Measurements from ENCODE around the gene SLC26A2. TPM values are rescaled to one million over a fixed set of nuclear protein-coding genes. Genes with fewer than 3 reads are reported as not detected.
"Not testable (repeated sequence)": the region's sequence is repeated elsewhere in the genome, so short reads cannot be mapped to it uniquely, and the experiment has no call there.

The SLC26A2 gene
- total RNA-seq, 2 experiments from 2014 or later, result 8.8 to 9.3 TPM

GRCh38 chr5:149940077-149940574, 20.4 kb upstream of the SLC26A2 start:
- no peak for DNase-seq
- no peaks in the 10 kb centered on the region for H3K36me3 Mint-ChIP-seq (ENCODE audit: low read depth)
- no peaks in the 10 kb centered on the region for H3K9me3 Mint-ChIP-seq
- POLR2A ChIA-PET, result no interaction called here
- no peak overlapping the region for H3K4me3 Mint-ChIP-seq
- H3K27me3 Mint-ChIP-seq, result peaks cover 6% of the 10 kb centered on the region
- CTCF ChIA-PET, result interaction anchor here (0.6 to 1.3 kb wide), 4 partner anchors 9 to 277 kb away, joined by 3 to 4 read pairs (median 4); no protein-coding TSS in a partner anchor
- H3K27ac Mint-ChIP-seq, result no peak overlapping the region
- no peaks in the 10 kb centered on the region for H3K4me1 Mint-ChIP-seq

DNA sequence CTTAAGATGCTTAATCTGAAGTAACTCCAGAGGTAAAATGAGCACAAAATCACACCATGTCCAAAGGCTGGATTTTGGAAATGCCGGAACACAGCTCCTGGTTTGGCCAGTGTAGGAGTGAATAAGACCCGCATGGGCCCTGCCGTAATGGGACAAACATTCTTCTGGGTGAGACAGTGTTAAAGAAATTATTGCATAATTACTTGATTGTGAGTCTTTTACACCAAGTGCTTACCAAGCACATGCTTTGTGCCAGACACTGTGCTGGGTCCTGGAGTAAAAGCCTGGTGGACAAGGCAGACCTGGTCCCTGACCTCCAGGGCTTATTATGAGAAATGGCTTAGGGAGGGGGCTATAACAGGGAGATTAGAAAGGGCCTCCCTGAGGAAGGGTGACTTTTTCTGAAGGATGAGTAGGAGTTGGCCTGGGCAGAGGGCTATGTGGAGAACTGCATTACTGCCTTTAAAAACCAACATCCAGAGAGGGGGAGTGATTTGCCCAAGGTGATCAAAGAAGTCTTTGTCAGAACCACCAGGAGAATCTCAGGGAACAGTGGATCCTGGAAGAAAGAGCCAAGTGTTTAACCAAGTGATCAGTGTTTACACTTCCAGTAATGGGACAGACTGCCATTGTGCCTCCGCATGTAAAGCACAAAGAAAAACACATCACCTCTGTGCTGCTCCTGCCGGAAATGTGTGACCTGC, 19.5 kb upstream of the SLC26A2 start:
- no peaks in the 10 kb centered on the region for H3K27me3 Mint-ChIP-seq
- ChIA-PET CTCF (interaction anchor here (1.2 kb wide), 1 partner anchor 10 kb away, joined by 3 read pairs; no protein-coding TSS in a partner anchor), POLR2A (no interaction called here)
- H3K4me3 Mint-ChIP-seq, result no peak overlapping the region
- DNase-seq, result no peak
- no peak overlapping the region for H3K27ac Mint-ChIP-seq
- no peaks in the 10 kb centered on the region for H3K36me3 Mint-ChIP-seq (ENCODE audit: low read depth)
- H3K9me3 Mint-ChIP-seq, result no peaks in the 10 kb centered on the region
- H3K4me1 Mint-ChIP-seq, result no peaks in the 10 kb centered on the region

- Mint-ChIP-seq H3K27me3 (no peaks in the 10 kb centered on the region), H3K27ac (no peak overlapping the region), H3K4me3 (no peak overlapping the region), H3K9me3 (no peaks in the 10 kb centered on the region), H3K4me1 (no peaks in the 10 kb centered on the region), H3K36me3 (ENCODE audit: low read depth) (no peaks in the 10 kb centered on the region)
- ChIA-PET POLR2A (no interaction called here), CTCF (no interaction called here)
- no peak for DNase-seq
Observed at GRCh38 chr5:149941795-149942194, 18.8 kb upstream of the SLC26A2 start.

DNA sequence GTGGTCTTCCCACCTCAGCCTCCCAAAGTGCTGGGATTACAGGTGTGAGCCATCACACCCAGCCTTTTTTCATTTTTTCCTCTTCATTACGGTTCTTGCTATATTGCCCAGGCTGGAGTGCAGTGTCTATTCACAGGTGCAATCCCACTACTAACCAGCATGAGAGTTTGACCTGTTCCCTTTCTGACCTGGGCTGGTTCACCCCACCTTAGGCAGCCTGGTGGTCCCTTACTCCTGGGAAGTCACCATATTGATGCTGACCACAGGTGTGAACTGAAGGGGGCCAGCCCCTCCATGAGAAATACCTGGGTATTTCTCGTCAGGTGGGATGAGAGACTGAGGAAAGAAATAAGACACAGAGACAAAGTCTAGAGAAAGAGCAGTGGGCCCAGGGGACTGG, 18.4 kb upstream of the SLC26A2 start:
- no peaks in the 10 kb centered on the region for H3K9me3 Mint-ChIP-seq
- ChIA-PET CTCF (no interaction called here), POLR2A (no interaction called here)
- no peak overlapping the region for H3K4me3 Mint-ChIP-seq
- H3K36me3 Mint-ChIP-seq (ENCODE audit: low read depth), result no peaks in the 10 kb centered on the region
- no peaks in the 10 kb centered on the region for H3K4me1 Mint-ChIP-seq
- no peaks in the 10 kb centered on the region for H3K27me3 Mint-ChIP-seq
- no peak for DNase-seq
- no peak overlapping the region for H3K27ac Mint-ChIP-seq

DNA sequence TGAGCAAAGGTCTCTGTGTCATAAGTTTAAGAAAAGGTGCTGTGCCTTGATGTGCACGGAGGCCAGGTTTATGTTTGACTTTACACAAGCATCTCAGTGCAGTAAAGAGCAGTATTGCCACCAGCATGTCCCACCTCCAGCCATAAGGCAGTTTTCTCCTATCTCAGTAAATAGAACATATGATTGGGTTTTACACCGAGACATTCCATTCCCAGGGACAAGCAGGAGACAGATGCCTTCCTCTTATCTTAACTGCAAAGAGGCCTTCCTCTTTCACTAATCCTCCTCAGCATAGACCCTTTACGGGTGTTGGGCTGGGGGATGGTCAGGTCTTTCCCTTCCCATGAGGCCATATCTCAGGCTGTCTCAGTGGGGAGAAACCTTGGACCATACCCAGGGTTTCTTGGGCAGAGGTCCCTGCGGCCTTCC, 17.8 kb upstream of the SLC26A2 start:
- H3K4me1 Mint-ChIP-seq; H3K27me3 Mint-ChIP-seq; H3K27ac Mint-ChIP-seq; DNase-seq; H3K4me3 Mint-ChIP-seq; POLR2A ChIA-PET; H3K9me3 Mint-ChIP-seq; H3K36me3 Mint-ChIP-seq (ENCODE audit: low read depth); CTCF ChIA-PET: not testable (repeated sequence)

- POLR2A ChIA-PET; H3K4me1 Mint-ChIP-seq; DNase-seq; CTCF ChIA-PET; H3K36me3 Mint-ChIP-seq (ENCODE audit: low read depth); H3K4me3 Mint-ChIP-seq; H3K27ac Mint-ChIP-seq; H3K9me3 Mint-ChIP-seq; H3K27me3 Mint-ChIP-seq: not testable (repeated sequence)
Observed at GRCh38 chr5:149943177-149943949, 17.2 kb upstream of the SLC26A2 start.

DNA sequence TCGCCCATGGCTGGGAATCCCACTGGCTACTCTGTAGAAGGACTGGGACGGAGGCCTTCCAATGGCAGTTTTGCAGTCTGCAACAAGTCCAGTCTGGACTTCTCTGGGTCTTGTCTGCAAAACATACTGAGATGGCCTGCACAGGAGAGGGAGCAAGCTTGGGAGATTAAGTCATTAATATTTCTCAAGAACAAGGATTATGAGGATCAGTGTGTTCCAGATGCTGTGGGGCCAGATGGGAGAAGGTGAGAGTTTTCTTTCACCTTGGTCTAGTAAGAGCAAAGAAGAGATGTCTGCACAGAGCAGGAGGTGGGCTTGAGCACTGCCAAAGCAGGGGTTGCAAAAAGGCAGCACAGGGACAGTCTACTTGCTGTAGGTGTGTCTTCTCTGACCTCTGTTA, 15.9 kb upstream of the SLC26A2 start, which contains the start of gene PDE6A:
Gene PDE6A, minus strand, starts transcription at position 128 of the 400 bp plus-strand sequence. Its CDS starts 120 bp downstream, at position 8.
- ChIA-PET CTCF (no interaction called here), POLR2A (no interaction called here)
- peaks cover 4% of the 10 kb centered on the region for H3K27me3 Mint-ChIP-seq
- no peak for DNase-seq
- H3K27ac Mint-ChIP-seq, result no peak within 1 kb of the TSS
- H3K4me3 Mint-ChIP-seq, result no peak within 1 kb of the TSS
- no peaks in the 10 kb centered on the region for H3K36me3 Mint-ChIP-seq (ENCODE audit: low read depth)
- no peaks in the 10 kb centered on the region for H3K4me1 Mint-ChIP-seq
- no peaks in the 10 kb centered on the region for H3K9me3 Mint-ChIP-seq

DNA sequence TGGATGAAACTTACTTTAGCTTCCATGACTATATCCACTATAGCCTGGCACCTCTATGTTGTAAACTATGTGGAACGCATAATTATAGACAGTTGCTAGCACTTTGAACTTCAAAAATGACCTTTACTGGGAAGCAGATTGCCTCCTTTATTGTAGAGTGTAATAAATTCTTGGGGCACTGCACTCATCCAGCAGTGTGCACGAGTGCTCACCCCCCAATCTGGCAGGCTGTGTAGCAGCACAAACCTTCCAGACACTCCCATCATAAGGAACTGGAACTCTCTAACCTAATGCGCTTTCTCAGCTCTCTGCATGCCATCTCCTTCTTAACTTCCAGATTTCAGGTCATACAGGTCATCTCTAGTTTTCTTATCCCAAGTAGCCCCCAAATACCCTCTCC, 14.4 kb upstream of the SLC26A2 start:
- Mint-ChIP-seq H3K9me3 (no peaks in the 10 kb centered on the region), H3K36me3 (ENCODE audit: low read depth) (no peaks in the 10 kb centered on the region), H3K4me1 (no peaks in the 10 kb centered on the region), H3K4me3 (no peak overlapping the region), H3K27ac (no peak overlapping the region), H3K27me3 (peaks cover 4% of the 10 kb centered on the region)
- CTCF ChIA-PET, result no interaction called here
- DNase-seq, result no peak
- POLR2A ChIA-PET, result no interaction called here

DNA sequence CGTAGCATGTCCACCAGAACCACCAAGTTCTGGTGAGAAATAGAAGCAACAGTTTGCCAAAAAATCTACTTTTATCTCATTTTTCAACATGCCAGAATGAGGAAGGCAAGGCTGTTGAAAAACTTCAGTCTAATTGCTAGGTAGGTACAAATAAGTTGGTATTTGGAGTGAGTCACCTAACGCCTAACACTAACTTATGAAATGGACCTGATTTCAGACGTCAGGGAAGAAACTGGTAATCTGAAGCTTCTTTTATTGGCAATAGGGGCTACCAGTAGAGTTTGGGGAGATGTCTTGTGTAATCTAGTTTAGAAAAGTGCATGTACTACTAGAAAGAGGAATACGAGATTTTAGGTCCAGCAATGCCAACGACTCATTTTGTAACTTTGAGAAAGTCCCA, 11.6 kb upstream of the SLC26A2 start:
- Mint-ChIP-seq H3K27ac (no peak overlapping the region), H3K4me1 (no peaks in the 10 kb centered on the region), H3K9me3 (no peaks in the 10 kb centered on the region), H3K4me3 (no peak overlapping the region), H3K36me3 (ENCODE audit: low read depth) (no peaks in the 10 kb centered on the region), H3K27me3 (peaks cover 4% of the 10 kb centered on the region)
- CTCF ChIA-PET, result interaction anchor here (1.0 to 1.2 kb wide), 2 partner anchors 10 to 11 kb away, joined by 3 read pairs; no protein-coding TSS in a partner anchor
- POLR2A ChIA-PET, result no interaction called here
- no peak for DNase-seq

GRCh38 chr5:149951138-149951749, 9.3 kb upstream of the SLC26A2 start:
- no peak for DNase-seq
- CTCF ChIA-PET, result interaction anchor here (0.9 to 1.7 kb wide), 3 partner anchors 11 to 295 kb away, joined by 3 to 7 read pairs (median 3); no protein-coding TSS in a partner anchor
- no peaks in the 10 kb centered on the region for H3K9me3 Mint-ChIP-seq
- no peak overlapping the region for H3K4me3 Mint-ChIP-seq
- H3K4me1 Mint-ChIP-seq, result no peaks in the 10 kb centered on the region
- no peak overlapping the region for H3K27ac Mint-ChIP-seq
- peaks cover 4% of the 10 kb centered on the region for H3K27me3 Mint-ChIP-seq
- POLR2A ChIA-PET, result no interaction called here
- H3K36me3 Mint-ChIP-seq (ENCODE audit: low read depth), result no peaks in the 10 kb centered on the region

DNA sequence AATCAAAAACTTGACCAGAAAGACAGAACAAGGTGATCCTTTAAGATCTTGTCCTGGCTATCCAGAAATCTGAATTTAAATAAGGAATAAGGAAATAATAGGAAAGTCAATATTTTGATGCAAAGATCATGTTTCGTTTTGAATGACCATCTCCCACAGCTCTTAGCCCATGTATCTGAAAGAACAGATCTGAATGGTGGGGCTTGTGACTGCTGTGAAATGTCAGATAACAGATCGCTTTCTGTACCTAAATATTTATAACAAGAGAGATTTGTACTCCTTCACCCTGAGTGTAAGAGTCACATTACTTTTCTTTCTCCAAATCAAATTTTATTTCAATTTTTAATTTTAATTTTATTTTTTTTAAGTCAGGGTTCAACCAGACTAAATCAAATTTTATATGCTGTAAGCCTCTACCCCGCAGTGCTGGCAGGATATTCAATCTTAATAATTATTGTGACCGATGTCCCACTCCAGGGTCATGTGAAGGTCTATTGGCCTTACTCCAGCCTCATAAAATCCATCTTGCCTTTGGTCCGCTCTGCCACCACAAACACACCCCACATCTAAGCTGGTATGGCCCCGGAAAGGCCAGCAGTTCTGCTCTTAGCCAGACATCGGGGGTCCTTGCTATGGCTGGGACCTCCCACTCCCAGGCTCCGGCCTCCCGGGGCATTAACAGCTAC, 7.0 kb upstream of the SLC26A2 start:
- peaks cover 1% of the 10 kb centered on the region for H3K27me3 Mint-ChIP-seq
- no peaks in the 10 kb centered on the region for H3K4me1 Mint-ChIP-seq
- H3K27ac Mint-ChIP-seq, result no peak overlapping the region
- no peak overlapping the region for H3K4me3 Mint-ChIP-seq
- H3K9me3 Mint-ChIP-seq, result no peaks in the 10 kb centered on the region
- ChIA-PET POLR2A (no interaction called here), CTCF (no interaction called here)
- H3K36me3 Mint-ChIP-seq (ENCODE audit: low read depth), result no peaks in the 10 kb centered on the region
- DNase-seq, result no peak

- Mint-ChIP-seq H3K4me3 (no peak overlapping the region), H3K36me3 (ENCODE audit: low read depth) (no peaks in the 10 kb centered on the region), H3K27ac (no peak overlapping the region), H3K4me1 (peaks cover 6% of the 10 kb centered on the region), H3K27me3 (no peaks in the 10 kb centered on the region), H3K9me3 (peaks cover 3% of the 10 kb centered on the region)
- CTCF ChIA-PET, result interaction anchor here (0.6 to 1.9 kb wide), 3 partner anchors 121 to 648 kb away, joined by 3 to 5 read pairs (median 4); no protein-coding TSS in a partner anchor
- POLR2A ChIA-PET, result no interaction called here
- DNase-seq, result no peak
Observed at GRCh38 chr5:149954798-149955197, 5.8 kb upstream of the SLC26A2 start.

DNA sequence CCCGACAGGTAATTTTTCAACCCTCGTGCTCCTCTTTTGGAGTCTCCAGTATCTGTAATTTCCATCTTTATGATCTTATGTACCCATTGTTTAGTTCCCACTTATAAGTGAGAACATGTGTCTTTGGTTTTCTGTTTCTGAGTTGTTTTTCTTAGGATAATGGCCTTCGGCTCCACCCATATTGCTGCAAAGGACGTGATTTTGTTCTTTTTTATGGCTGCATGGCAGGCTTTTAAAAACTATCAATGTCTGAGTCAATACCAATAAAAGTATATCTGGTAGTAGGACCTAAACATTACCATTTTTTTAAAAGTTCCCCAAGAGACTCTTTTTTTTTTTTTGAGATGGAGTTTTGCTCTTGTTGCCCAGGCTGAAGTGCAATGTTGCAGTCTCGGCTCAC, 3.9 kb upstream of the SLC26A2 start:
- H3K4me3 Mint-ChIP-seq, result no peak overlapping the region
- no peaks in the 10 kb centered on the region for H3K36me3 Mint-ChIP-seq (ENCODE audit: low read depth)
- POLR2A ChIA-PET, result no interaction called here

More for the DNA sequence above, 3.9 kb upstream of the SLC26A2 start:
- peaks cover 3% of the 10 kb centered on the region for H3K9me3 Mint-ChIP-seq
- H3K27me3 Mint-ChIP-seq, result no peaks in the 10 kb centered on the region
- CTCF ChIA-PET, result no interaction called here
- peaks cover 21% of the 10 kb centered on the region for H3K4me1 Mint-ChIP-seq
- H3K27ac Mint-ChIP-seq, result no peak overlapping the region
- DNase-seq, result no peak

Measured in activated CD4-positive, alpha-beta T cell treated with anti-CD3 and anti-CD28 coated beads, Interleukin-2, amount 10 ng/mL, durations not matched to agents 7 days and 5 days (primary cell).